Measurements from ENCODE around the gene CALML5.

- no peak for TF ChIP-seq CTCF (IDR thresholded peaks at IDR 0.05; ENCODE audit: insufficient read depth, low read length, poor library complexity, severe bottlenecking)
- no peak for TF ChIP-seq EZH2phosphoT487 (conservative IDR thresholded peaks at IDR 0.05; ENCODE audit: low read length)
These were observed 32.2 kb downstream of the CALML5 start for GRCh38 chr10:5467207-5467535.
